A172 (cell line): ENCODE data around the gene PLCB4. TPM values are rescaled to one million over a fixed set of nuclear protein-coding genes. Genes with fewer than 3 reads are reported as not detected.
A peak's percentile ranks its signal among the peaks of the same experiment; 100 is the strongest.

Experiments
- DNase-seq: peaks from one replicate; pipeline ENCODE4 v3.0.0-alpha.2; 2015; ENCODE audit warnings: low spot score
- total RNA-seq: library from RNA; depleted of rRNA; stranded (reverse); fragments of >200 nt; shearing (Covaris generic); gene quantifications from 2 replicates; pipeline ENCODE4 v1.2.3, GENCODE V29; 2014

PLCB4 gene
- total RNA-seq, 1 experiment from 2014 or later, result 22.7 TPM

DNA sequence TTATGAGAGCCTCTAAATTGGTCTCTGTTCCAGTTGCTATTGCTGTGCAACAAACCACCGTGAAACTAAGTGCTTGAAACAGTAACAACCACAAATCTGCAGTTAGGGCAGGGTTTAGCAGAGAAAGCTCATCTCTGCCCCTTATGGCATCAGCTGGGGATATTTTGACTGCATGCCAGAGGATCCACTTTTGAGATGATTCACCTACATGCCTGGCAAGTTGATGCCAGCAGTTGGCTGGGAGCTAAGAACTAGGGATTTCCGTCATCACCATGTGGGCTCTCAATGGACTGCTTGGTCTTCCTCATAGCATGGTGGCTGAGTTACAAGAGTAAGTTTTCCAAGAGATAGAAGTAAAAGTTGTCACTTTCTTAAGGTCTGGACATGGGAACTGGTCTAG lies 35.1 kb downstream of the PLCB4 start:
- DNase-seq, result peak; percentile 79

DNA sequence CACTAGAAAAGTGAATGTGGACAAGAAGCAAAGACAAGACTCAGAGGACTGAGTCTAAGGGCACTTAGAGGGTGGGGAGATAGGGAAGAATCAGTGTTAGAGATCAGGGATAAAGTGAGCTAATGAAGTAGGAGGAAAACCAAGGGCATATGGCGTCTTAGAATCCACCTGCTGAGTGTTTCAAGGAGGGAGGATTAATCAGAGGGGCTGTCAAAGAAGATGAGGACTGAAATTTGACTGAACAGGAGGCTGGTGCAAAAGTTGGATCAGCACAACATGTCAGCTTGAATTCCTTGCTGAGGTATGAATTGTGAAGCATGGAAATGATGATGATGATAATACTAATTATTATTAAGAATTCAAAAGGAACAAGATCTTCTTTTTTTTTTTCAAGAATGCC lies 39.4 kb downstream of the PLCB4 start:
- no peak for DNase-seq

DNA sequence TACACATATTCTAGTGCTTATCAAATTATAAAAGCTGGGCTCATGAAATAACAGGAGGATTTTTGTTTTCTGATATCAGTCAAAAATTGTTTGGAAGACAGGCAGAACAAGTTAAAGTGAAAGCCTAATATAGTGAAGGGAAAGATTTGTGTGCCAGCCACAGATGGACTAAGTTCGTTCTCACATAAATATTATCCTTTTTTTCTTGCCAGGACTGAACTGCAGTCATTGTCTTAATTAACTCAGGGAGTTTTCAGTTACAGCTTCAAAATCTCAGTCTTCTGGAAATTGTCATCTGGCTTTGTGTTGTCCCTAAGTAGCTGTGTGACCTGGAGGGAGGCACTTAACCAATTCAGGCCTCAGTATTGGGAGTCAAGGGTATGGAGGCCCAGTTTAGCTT lies 40.7 kb downstream of the PLCB4 start:
- DNase-seq, result no peak

DNA sequence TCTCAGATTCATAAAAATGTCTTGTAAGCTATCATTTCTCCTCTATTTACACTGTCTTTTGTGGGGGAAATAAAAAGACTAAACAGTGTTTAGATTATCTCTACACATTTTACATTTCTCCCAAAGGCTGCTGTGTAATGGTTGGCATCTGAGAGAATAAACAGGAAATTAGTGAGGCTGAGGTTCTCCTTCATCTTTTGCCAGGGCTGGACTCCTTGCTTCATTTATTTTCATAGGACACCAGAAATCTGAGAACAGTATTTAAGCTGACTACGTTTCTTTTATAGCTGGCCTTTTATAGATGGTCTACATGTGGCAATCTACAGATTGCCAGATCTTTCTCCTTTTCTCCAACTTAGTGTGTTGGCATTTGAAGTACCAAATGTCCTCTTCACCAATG lies 41.5 kb downstream of the PLCB4 start:
- DNase-seq, result no peak

DNA sequence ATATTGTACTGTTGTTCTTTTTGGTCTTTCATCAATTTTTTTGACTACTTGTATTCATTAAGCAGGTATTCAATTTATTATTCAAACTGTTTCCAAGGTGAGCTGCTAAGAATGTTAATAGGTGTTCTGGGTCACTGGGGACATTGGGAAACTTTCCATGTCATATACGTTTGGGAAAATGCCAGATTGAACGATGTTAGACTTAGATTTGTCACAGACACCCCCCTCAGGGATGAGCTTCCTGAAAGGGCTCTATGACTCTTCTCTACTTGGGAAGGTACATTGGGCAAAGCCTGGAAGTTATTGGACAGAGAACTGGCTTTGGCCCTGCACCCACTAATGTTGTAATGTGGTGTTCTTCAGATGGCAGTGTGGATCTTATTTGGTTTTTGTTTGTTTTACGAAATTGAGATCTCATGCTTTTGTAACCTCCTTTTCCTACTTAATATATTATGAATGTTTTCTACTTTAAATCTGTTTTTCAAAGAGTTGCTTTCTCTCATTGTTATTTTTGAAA lies 42.1 kb downstream of the PLCB4 start:
- no peak for DNase-seq

DNA sequence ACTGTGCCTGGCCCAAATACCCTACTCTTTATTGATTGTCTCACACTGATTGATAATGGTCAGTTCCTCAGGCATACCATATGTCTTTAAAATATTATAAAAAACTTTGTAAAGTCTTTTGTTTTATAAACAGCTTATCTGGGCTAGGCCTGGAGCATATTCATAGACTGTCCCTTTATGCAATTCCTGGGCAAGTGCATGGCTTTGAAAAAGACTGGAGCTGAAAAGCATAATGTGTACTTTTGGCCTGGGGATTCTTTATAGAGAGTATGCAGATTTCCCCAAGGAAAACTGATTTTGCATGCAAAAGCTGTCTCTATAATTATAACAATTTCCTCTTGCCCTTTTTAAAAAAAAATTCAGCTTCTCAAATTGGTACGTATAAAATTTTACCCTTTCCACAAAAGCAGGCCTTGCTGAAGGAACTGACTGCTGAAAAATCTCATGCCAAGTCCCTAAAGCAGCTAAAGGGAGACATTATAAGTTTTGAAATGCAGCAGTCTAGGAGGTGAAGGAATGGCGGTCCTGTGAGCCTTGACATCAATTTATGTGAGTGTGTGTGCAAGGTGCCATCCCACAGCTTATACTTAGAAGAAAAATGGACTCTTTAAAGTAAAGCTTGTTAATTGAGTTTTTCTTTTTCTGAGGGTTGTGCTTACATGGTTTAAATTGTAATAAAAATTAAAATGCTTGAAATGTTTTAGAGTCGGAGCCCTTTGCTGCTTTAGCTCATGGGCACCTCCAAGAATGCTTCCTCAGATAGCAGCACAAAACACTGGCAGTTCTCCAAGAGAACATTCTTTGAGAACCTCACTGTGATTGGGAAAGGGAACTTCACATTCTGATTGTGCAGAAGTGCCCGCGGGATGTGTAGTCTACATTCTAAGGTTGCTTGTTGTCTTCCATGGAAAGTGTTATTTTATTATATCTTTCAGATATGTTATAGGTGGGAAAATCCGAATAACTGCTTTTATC lies 43.9 kb downstream of the PLCB4 start:
- DNase-seq, result peak; percentile 56

DNA sequence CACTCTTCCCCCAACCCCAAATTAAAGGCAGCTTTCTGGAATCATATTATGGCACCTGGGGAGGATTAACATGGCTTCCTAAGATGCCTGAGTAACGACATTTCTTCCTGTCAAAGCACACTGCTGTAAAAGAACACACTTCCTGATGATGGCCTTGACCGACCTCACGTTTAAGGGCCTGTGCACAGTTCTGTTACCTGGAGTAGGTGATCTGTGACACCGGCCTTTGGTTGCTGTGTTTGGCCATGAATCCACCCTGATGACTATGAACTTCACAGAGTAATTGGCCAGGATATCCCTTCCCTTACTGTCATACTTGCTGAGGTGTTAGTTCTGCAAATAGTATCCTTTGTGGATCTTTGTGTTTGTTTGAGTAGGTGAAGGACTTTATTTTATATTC lies 45.8 kb downstream of the PLCB4 start:
- DNase-seq, result no peak

DNA sequence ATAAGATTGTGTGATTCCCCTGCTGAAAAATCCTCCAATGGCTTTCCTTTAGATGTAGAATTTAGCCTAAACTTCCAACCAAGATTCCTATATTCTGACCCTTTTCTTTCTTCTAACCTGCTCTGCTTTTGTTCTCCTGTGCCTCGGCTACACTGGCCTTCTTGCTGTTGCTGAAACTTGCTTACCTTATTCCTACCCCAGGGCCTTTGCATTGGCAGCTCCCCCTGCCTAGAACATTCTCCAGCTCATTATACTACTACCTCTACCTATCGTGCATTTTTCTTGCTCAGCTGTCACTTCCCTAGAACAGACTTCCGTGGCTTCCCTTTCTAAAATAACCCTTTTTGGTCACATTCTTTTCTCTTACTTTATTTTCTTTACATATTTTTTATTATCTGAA lies 48.7 kb downstream of the PLCB4 start:
- no peak for DNase-seq

DNA sequence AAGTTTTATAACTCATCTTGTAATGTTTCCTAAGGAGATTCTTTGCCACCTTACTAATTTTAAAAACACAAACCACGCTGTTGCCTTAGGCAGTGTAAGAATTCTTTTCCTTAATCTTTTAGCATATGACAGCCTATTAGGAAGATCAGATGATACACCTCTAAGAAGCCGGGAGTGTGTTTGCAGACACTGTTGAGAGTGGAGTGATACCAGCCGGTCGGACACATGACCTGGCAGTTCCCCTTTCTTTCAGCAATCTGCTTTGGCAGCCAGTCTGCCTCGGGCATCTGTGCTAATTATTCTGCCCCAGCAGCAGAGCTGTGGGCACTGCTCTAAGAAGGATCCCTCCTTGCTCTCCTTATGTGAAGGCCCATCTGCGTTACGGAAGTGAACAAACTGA lies 50.9 kb downstream of the PLCB4 start:
- peak; percentile 74 for DNase-seq

DNA sequence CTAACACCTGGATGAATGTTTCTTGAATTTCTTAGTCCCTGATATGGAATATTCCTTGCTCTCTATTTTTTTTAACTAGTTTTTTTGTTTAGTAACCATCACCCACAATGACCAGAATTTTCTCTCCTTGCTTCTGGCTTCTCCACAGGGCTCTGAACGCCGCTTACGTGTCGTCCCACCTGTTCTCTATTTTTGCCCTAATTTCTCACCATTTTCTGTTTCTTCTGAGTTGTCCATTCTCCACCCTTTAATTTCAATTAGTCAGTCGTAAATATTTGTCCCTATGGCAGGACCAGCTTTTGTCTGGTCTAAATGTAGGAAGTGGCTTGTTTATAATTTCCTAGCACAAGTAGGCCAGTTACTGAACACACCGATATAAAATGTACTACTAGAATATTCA lies 52.3 kb downstream of the PLCB4 start:
- DNase-seq, result no peak

DNA sequence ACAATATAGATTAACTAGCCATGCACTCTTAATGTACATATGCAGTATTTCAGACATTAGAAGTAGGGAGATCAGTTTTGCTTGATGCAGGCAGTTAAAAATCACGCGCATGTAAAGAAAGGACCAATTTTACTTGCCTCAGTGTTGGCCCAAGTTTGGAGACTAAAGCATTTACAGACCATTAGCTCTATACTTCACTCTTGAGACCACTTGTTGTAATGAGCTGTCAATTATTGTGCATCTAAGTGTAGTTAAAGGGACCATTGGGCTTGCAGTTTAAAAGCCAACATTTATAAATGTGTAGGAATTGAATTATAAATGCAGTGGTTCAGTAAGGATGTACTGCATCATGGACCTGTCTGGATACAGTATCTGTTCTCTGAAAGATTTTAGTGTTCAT lies 53.7 kb downstream of the PLCB4 start:
- DNase-seq, result no peak

DNA sequence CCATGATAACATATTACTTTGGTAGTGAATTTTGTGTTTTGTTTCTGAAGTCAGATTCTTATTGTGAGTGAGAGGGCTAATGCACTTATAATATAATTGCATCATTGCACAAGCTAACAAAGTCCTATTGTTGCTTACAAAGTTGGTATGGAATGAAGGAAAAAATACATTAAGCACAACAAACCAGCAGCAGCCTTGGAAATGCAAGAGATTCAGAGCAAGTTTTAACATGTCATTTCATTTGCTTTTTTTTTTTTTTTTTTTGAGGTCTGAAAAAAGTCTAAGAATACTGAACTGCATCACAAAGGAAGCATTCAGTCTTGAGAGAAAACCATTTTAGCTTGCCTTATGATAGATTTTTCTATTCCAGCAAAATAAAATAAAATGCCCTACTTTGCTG lies 57.6 kb downstream of the PLCB4 start:
- DNase-seq, result no peak

DNA sequence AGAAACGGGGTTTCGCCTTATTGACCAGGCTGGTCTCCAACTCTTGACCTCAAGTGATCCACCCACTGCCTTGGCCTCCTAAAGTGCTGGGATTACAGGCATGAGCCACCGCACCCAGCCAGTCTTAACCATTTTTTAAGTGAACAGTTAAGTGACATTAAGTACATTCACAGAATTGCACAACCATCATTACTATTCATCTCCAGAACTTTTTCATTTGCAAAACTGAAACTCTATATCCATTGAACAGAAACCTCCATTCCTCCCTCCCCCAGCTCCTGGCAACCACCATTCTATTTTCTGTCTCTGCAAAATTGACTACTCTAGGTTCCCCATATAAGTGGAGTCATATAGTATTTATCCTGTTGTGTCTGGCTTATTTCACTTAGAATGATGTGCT lies 59.7 kb downstream of the PLCB4 start:
- no peak for DNase-seq

DNA sequence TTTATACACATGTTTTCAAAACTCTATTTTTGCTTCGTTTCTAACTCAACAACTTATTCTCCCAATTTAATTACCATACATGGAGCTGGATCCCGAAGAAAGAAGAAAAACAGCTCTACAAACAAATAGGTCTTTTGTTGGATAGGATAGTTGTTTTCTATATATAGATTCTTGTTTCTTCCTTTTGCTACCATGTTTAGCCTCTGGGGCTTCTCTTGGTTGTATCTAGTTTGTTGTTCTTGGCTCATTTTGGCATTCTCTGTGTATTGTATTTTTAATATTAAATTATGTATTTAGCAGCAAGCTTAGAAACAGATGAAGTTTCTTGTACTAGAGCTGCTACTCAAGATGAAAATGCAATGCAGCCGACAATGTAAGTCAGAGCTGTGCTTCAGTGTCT lies 60.9 kb downstream of the PLCB4 start:
- DNase-seq, result no peak

DNA sequence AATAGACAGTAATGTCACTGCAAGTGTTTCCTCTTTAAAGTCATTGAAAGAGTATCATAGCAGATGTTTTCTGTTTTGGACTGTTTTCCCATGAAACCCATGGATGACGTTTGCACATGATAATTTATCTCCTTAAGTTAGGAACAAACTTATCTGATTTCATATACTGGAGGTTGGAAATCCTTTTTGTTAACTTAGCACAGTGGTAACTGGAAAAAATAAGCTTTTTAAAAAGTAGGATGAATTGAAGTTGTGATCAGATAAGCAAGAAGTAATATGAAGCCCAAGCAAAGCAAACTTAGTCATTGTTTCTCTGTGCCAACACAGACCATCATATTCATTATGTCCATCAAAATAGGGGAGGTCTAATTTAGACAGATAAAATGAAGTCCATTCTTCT lies 61.6 kb downstream of the PLCB4 start:
- no peak for DNase-seq

DNA sequence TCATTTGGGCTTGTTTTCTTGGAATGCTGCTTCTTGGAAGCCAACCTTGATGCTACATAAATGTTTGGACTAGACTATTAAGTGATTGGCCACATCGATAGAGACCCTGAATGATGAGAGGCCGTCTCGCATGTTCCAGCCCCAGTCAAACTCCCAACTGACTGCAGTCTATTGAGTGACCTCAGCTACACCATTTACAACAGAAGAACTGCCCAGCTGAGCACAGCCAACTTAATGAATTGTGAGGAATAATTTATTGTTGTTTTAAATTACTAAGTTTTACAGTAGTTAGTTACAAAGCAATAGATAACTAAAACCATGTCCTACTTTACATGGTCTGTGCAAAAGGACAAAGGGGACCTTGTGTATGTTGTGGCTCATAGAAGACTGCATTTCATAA lies 63.0 kb downstream of the PLCB4 start:
- DNase-seq, result no peak

DNA sequence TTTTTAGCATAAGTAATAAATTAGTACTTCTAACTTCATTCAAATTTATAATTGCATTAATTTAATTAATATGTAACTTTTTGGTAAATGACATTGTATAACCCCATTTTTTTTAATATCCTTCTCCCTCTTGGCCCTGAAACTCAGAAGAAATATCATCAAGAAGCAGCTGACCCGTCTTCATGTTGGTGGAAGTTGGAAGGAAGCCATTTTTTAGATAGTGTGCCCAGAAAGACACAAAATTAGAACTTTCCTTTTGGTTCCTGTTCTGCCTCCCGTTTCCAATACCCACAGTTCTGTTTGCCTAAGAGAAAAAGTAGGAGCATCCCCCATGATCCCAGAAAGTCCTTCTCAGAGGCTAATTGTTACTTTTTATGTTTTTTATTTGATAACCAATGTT lies 65.5 kb downstream of the PLCB4 start:
- DNase-seq, result no peak

DNA sequence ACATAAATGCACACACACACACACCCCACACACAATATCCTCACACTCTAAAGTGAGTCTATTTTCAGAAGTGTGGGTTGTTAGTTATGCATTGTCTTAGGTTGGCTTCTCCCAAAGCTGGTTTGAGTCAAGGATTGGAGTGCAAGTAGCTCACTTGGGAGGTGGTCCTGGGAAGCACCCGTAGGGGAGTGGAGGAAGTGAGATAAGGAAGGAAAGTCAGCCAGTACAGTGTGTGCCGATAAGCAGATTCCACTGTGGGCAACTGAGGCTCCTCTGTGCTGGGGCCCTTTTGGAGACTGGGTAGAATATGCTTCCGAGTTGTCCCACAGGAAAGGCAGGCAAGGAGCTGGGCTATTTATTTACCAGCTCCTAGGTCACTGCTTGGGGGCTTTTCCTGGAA lies 67.2 kb downstream of the PLCB4 start:
- no peak for DNase-seq

DNA sequence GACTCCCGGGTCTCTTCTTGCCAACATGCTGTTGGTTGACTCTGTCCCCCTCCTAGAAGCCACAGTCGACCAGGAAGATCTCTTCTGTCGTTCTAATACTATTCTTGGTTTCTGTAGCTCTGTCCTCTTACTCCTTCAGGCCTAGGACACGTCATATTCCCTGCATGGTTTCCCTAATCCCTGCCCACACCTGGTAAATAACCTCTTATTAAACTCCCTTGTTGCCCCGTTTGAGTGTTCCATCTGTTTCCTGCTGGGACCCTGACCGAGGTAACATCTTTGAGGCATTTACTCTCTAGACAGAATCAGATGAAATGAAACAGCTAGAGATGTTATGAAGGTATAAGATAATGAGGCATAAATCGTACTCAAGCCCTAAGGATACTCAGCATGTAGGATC lies 68.1 kb downstream of the PLCB4 start:
- DNase-seq, result no peak

DNA sequence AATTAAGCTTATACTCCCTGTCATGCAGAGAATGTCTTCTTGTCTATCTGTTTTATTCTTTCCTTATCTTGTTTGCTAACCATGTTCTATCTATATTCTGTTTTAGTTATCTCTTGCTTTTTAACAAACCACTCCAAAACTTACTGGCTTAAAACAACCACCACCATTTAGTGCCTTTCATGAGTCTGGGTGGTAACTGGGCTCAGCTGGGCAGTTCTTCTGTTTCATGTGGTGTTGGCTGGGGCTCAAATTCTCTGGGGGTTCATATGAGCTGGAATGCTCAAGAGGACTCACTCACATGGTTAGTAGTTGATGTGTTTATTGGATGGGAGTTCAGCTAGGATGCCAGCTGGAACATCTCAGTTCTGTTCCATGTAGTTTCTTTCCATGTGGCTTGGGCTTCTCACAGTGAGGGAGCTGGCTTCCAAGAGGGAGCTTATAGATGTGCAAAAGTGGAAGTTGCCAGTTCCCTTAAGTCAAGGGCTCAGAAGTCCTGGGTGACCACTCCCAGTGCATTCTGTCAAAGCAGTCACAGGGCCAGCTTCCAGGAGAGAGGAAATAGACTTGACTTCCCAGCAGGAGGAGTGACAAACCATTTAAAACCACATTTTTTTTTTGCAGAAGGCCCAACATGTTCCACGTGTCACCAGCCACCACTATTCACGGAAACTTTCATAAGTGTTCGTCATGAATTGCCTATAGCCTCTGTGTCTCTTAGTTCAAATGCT lies 70.4 kb downstream of the PLCB4 start:
- DNase-seq, result peak; percentile 13

DNA sequence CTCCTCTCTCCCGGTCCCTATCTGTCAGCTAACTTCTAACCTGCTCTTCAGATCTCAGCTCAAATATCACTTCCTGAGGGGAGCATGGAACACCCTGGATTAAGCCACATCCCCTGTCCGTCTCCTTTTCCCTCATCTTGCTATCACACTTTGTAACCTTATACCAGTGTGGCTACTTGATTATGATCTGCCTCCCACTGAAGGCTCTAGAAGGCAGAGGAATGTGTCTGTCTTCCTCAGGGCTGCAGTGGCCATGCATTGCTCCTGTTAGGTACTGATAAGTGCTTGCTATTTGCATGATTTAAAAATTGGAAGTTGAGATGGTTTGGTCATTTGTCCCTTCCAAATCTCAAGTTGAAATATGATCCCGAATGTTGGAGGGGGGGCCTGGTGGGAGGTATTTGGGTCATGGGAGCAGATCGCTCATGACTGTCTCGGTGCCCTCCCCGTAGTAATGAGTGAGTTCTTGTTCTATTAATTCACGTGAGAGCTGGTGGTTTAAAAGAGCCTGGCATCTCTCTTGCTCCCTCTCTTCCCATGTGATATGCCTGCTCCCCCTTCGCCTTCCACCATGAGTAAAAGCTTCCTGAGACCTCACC lies 71.4 kb downstream of the PLCB4 start:
- no peak for DNase-seq

DNA sequence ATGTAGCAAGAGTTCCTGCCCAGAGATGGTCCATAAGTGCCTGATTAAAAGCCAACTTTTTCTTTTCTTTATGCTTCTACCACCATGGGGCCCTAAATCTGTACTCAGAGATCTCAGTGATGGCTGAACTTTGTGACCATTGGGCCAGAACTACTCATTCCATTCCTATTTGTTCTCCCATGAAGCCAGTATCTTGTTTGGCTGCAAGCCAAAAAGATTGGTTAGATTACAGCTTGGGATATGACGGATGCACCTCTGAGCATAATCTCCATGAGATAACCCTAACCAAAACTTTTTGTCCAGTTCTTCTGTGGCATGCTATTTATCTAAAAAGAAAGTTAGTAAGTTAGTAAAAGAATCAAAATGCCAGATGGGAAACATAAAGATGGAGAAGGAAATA lies 72.2 kb downstream of the PLCB4 start:
- DNase-seq, result no peak

DNA sequence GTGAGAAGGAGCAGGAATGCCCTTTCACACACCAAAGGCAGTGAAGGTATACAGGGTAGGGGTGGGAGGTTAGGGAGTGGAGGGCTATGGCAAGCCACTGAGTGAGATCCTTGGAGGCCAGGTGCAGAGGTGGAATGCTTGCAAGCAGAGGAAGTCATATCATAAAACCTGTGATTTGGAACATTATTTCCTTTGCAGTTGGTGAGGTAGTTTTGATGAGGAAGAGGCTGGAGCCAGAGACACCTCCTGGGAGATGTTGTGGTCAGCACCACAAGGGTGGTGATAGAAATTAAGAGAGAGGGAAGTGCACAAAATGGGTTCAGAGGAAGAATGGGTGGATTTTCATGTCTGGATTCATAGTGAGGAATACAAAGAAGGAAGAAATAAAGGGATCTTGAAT lies 73.0 kb downstream of the PLCB4 start:
- no peak for DNase-seq
